Bronchus fibroblast of lung (primary cell): ENCODE measurements around the gene OPN5. TPM values are rescaled to one million over a fixed set of nuclear protein-coding genes. Genes with fewer than 3 reads are reported as not detected.

Experiments used
- total RNA-seq: library from RNA; depleted of rRNA; stranded (reverse); fragments of >200 nt; gene quantifications from 2 replicates; pipeline ENCODE4 v1.2.3, GENCODE V29; 2015

The OPN5 gene, protein sequence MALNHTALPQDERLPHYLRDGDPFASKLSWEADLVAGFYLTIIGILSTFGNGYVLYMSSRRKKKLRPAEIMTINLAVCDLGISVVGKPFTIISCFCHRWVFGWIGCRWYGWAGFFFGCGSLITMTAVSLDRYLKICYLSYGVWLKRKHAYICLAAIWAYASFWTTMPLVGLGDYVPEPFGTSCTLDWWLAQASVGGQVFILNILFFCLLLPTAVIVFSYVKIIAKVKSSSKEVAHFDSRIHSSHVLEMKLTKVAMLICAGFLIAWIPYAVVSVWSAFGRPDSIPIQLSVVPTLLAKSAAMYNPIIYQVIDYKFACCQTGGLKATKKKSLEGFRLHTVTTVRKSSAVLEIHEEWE
- not detected in 2 replicates for total RNA-seq

DNA sequence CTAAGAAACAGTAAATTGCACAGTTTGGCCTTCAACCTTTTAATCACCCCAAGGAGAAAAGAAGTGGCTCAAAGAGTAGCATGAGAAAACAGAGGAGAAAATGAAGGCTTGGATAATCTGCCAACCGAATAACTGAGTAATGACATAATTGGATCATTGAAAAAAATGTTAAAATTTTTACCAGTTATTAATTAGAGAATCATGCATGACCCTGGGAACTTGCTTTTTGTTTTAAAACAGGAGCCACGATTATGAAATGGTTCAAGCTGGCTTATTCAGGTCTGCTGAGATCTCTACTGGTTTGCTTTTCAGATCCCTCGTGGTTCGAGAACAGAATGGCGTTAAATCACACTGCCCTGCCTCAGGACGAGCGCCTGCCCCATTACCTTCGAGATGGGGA lies at the start of gene OPN5:
TSS of gene OPN5 (plus strand) at position 301 of the 400 bp plus-strand sequence. CDS start at position 336, 35 bp downstream.

Other genes with a start within 250 kb of the OPN5 start
- not detected in 2 replicates for gene ADGRF4, start 83.5 kb upstream of the OPN5 start, total RNA-seq